GM18868 (cell line): ENCODE data around the gene ZNF564.
A peak's percentile ranks its signal among the peaks of the same experiment; 100 is the strongest.
"Not testable (repeated sequence)": the region's sequence is repeated elsewhere in the genome, so short reads cannot be mapped to it uniquely, and the experiment has no call there.

Source experiments
- ATAC-seq: cut with Tn5 transposase; IDR thresholded peaks from one replicate; pipeline ENCODE4 v1.9.1; 2021; ENCODE audit warnings: mild to moderate bottlenecking, moderate library complexity; ENCODE audit not compliant: unreplicated experiment

ZNF564 gene

GRCh38 chr19:12551060-12551832 lies at the start of gene ZNF564:
ZNF564 (minus strand) TSS chr19:12551482; CDS start chr19:12551332, 150 bp downstream.
- peak; percentile 98 for ATAC-seq

- ATAC-seq, result no peak
These were observed 46.3 kb upstream of the ZNF564 start for GRCh38 chr19:12597594-12597993.

GRCh38 chr19:12596927-12597548 lies 45.8 kb upstream of the ZNF564 start:
- ATAC-seq, result no peak

- no peak for ATAC-seq
These were observed 45.2 kb upstream of the ZNF564 start for GRCh38 chr19:12596485-12596884.

GRCh38 chr19:12581100-12581499 lies 29.8 kb upstream of the ZNF564 start:
- ATAC-seq, result no peak

GRCh38 chr19:12580180-12580694 lies 29.0 kb upstream of the ZNF564 start:
- ATAC-seq, result no peak

- ATAC-seq, result no peak
These were observed 27.4 kb upstream of the ZNF564 start for GRCh38 chr19:12578641-12579040.

GRCh38 chr19:12574036-12574435 lies 22.8 kb upstream of the ZNF564 start:
- ATAC-seq, result no peak

GRCh38 chr19:12567951-12568350 lies 16.7 kb upstream of the ZNF564 start:
- ATAC-seq, result no peak

GRCh38 chr19:12566380-12566779 lies 15.1 kb upstream of the ZNF564 start:
- ATAC-seq, result not testable (repeated sequence)

GRCh38 chr19:12564016-12564664 lies 12.9 kb upstream of the ZNF564 start:
- ATAC-seq, result no peak

GRCh38 chr19:12555456-12555930 lies 4.2 kb upstream of the ZNF564 start:
- ATAC-seq, result no peak

GRCh38 chr19:12546903-12547302 lies 4.4 kb downstream of the ZNF564 start:
- no peak for ATAC-seq

GRCh38 chr19:12546068-12546467 lies 5.2 kb downstream of the ZNF564 start:
- ATAC-seq, result no peak

- no peak for ATAC-seq
These were observed 6.0 kb downstream of the ZNF564 start for GRCh38 chr19:12545267-12545666.

GRCh38 chr19:12544401-12544876 lies 6.8 kb downstream of the ZNF564 start:
- ATAC-seq, result no peak

GRCh38 chr19:12543855-12544254 lies 7.4 kb downstream of the ZNF564 start:
- ATAC-seq, result no peak

- no peak for ATAC-seq
These were observed 24.0 kb downstream of the ZNF564 start for GRCh38 chr19:12527034-12527836.

- no peak for ATAC-seq
These were observed 24.7 kb downstream of the ZNF564 start for GRCh38 chr19:12526542-12526941.

- ATAC-seq, result no peak
These were observed 29.3 kb downstream of the ZNF564 start for GRCh38 chr19:12521996-12522395.
